HG02840 (cell line): ENCODE data around the gene TNIP2.

Experiments used
- ATAC-seq: cut with Tn5 transposase; IDR thresholded peaks from one replicate; pipeline ENCODE4 v1.9.1; 2021; ENCODE audit warnings: mild to moderate bottlenecking, moderate library complexity, moderate number of reproducible peaks; ENCODE audit not compliant: unreplicated experiment, low FRiP score

The TNIP2 gene

GRCh38 chr4:2725380-2725779, 30.8 kb downstream of the TNIP2 start:
- ATAC-seq: no peak

GRCh38 chr4:2723751-2724150, 32.4 kb downstream of the TNIP2 start:
- ATAC-seq: no peak

GRCh38 chr4:2722033-2722432, 34.1 kb downstream of the TNIP2 start:
- no peak for ATAC-seq

GRCh38 chr4:2721586-2721985, 34.5 kb downstream of the TNIP2 start:
- ATAC-seq: no peak

GRCh38 chr4:2716236-2716635, 39.9 kb downstream of the TNIP2 start:
- ATAC-seq: no peak

- no peak for ATAC-seq
These were observed 40.7 kb downstream of the TNIP2 start for GRCh38 chr4:2715426-2715825.

GRCh38 chr4:2714918-2715317, 41.2 kb downstream of the TNIP2 start:
- no peak for ATAC-seq

- ATAC-seq: no peak
These were observed 41.9 kb downstream of the TNIP2 start for GRCh38 chr4:2714061-2714770.

GRCh38 chr4:2713337-2713736, 42.8 kb downstream of the TNIP2 start:
- ATAC-seq: no peak

- no peak for ATAC-seq
These were observed 43.8 kb downstream of the TNIP2 start for GRCh38 chr4:2712261-2712842.

GRCh38 chr4:2702770-2703169, 53.4 kb downstream of the TNIP2 start:
- no peak for ATAC-seq

- ATAC-seq: no peak
These were observed 53.8 kb downstream of the TNIP2 start for GRCh38 chr4:2702361-2702760.

- ATAC-seq: no peak
These were observed 56.1 kb downstream of the TNIP2 start for GRCh38 chr4:2700031-2700430.

GRCh38 chr4:2699534-2699933, 56.6 kb downstream of the TNIP2 start:
- no peak for ATAC-seq

- ATAC-seq: no peak
These were observed 57.1 kb downstream of the TNIP2 start for GRCh38 chr4:2698951-2699505.

- no peak for ATAC-seq
These were observed 57.6 kb downstream of the TNIP2 start for GRCh38 chr4:2698504-2698903.

GRCh38 chr4:2697995-2698414, 58.1 kb downstream of the TNIP2 start:
- ATAC-seq: no peak

- ATAC-seq: peak; percentile 80
These were observed 59.7 kb downstream of the TNIP2 start for GRCh38 chr4:2696423-2696822.

GRCh38 chr4:2695346-2696060, 60.6 kb downstream of the TNIP2 start:
- ATAC-seq: no peak

- no peak for ATAC-seq
These were observed 61.4 kb downstream of the TNIP2 start for GRCh38 chr4:2694691-2695090.

GRCh38 chr4:2691952-2692435, 64.1 kb downstream of the TNIP2 start:
- no peak for ATAC-seq
